C4-2B (cell line): ENCODE data around the gene FLYWCH2.
"Not testable (repeated sequence)": the region's sequence is repeated elsewhere in the genome, so short reads cannot be mapped to it uniquely, and the experiment has no call there.

Experiments used
- H3K27ac ChIP-seq: fragments of 450-650 bp; 2 replicates; pipeline ENCODE4 v1.5.1; 2017
- CTCF ChIP-seq: fragments of 450-650 bp; conservative IDR thresholded peaks from 2 replicates; pipeline ENCODE4 v1.5.1; 2017; ENCODE audit warnings: mild to moderate bottlenecking
- ZFX ChIP-seq: fragments of 450-650 bp; IDR thresholded peaks from 2 replicates; pipeline ENCODE4 v1.6.1; 2017

Gene FLYWCH2

GRCh38 chr16:2923481-2923880 is 40.5 kb downstream of the FLYWCH2 start:
- no peak for TF ChIP-seq CTCF
- TF ChIP-seq ZFX = no peak
- no peak overlapping the region for H3K27ac ChIP-seq

- no peak overlapping the region for H3K27ac ChIP-seq
- no peak for TF ChIP-seq CTCF
- no peak for TF ChIP-seq ZFX
These were observed 42.1 kb downstream of the FLYWCH2 start for GRCh38 chr16:2924901-2925755.

- TF ChIP-seq ZFX (no peak), CTCF (no peak)
- H3K27ac ChIP-seq = no peak overlapping the region
These were observed 43.1 kb downstream of the FLYWCH2 start for GRCh38 chr16:2925951-2926649.

GRCh38 chr16:2926650-2926999 is 43.6 kb downstream of the FLYWCH2 start:
- no peak for TF ChIP-seq ZFX
- TF ChIP-seq CTCF = no peak
- H3K27ac ChIP-seq = no peak overlapping the region

GRCh38 chr16:2927010-2927646 is 44.1 kb downstream of the FLYWCH2 start:
- H3K27ac ChIP-seq = no peak overlapping the region
- TF ChIP-seq CTCF (peak; percentile 98), ZFX (no peak)

- H3K27ac ChIP-seq = not testable (repeated sequence)
These were observed 45.1 kb downstream of the FLYWCH2 start for GRCh38 chr16:2928151-2928550.

GRCh38 chr16:2928796-2929195 is 45.8 kb downstream of the FLYWCH2 start:
- H3K27ac ChIP-seq = no peak overlapping the region
- TF ChIP-seq CTCF = no peak
